Mesothelial cell of epicardium (in vitro differentiated cells): Measurements from ENCODE around the gene FRK. TPM values are rescaled to one million over a fixed set of nuclear protein-coding genes. Genes with fewer than 3 reads are reported as not detected.
"Not testable (repeated sequence)": the region's sequence is repeated elsewhere in the genome, so short reads cannot be mapped to it uniquely, and the experiment has no call there.

ENCODE experiments used
- DNase-seq, 2 experiments: peaks; one replicate each; pipeline ENCODE4 v3.0.0; 2021; ENCODE audit warnings: low spot score in 2 of 2; ENCODE audit not compliant: unreplicated experiment in 2 of 2
- H3K27ac Mint-ChIP-seq: 2 replicates; pipeline ENCODE4 v1.8.0; 2021; ENCODE audit warnings: mixed read lengths
- H3K27me3 Mint-ChIP-seq: 2 replicates; pipeline ENCODE4 v1.8.0; 2021; ENCODE audit warnings: low read depth, mixed read lengths
- H3K36me3 Mint-ChIP-seq: 2 replicates; pipeline ENCODE4 v1.8.0; 2021; ENCODE audit warnings: mixed read lengths
- H3K4me1 Mint-ChIP-seq: 2 replicates; pipeline ENCODE4 v1.8.0; 2021; ENCODE audit warnings: mixed read lengths
- H3K4me3 Mint-ChIP-seq: 2 replicates; pipeline ENCODE4 v1.8.0; 2021; ENCODE audit warnings: mild to moderate bottlenecking, moderate library complexity, mixed read lengths
- H3K9me3 Mint-ChIP-seq: 2 replicates; pipeline ENCODE4 v1.8.0; 2021; ENCODE audit warnings: mixed read lengths
- total RNA-seq: library from RNA; stranded (reverse); gene quantifications from 3 replicates; pipeline ENCODE4 v1.2.1, GENCODE V29; 2021
- TF ChIP-seq, protein P1 (sequence below): fragments of 200-600 bp; sonication (generic); IDR thresholded peaks from one replicate; pipeline ENCODE4 v1.5.0; 2021; ENCODE audit warnings: antibody characterized with exemption; ENCODE audit not compliant: unreplicated experiment

FRK gene
- total RNA-seq, 1 donor from 2014 or later = 5.1 TPM

DNA sequence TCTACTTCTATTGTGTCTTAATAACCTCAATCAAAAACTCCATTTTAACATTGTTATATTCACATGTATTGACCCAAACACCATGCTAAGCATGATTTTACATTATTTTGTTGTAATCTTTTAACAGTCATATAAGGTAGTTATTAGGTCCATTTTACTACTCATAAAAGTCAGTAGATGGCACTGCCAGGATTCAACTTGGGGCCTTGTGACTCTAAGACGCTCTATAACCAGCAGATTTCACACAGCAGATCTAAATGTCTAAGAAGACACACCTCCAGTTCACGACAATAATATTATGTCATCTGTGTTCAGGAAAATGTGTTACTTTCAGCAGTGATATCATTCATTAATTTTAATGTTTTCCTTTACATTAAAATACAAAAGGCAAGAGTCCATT lies 88.0 kb downstream of the FRK start:
- DNase-seq = no peak
- no peaks in the 10 kb centered on the region for H3K9me3 Mint-ChIP-seq
- no peaks in the 10 kb centered on the region for H3K36me3 Mint-ChIP-seq
- no peak overlapping the region for H3K4me3 Mint-ChIP-seq
- H3K27ac Mint-ChIP-seq = no peak overlapping the region
- no peaks in the 10 kb centered on the region for H3K27me3 Mint-ChIP-seq
- peaks cover 3% of the 10 kb centered on the region for H3K4me1 Mint-ChIP-seq
- TF ChIP-seq, protein P1, sequence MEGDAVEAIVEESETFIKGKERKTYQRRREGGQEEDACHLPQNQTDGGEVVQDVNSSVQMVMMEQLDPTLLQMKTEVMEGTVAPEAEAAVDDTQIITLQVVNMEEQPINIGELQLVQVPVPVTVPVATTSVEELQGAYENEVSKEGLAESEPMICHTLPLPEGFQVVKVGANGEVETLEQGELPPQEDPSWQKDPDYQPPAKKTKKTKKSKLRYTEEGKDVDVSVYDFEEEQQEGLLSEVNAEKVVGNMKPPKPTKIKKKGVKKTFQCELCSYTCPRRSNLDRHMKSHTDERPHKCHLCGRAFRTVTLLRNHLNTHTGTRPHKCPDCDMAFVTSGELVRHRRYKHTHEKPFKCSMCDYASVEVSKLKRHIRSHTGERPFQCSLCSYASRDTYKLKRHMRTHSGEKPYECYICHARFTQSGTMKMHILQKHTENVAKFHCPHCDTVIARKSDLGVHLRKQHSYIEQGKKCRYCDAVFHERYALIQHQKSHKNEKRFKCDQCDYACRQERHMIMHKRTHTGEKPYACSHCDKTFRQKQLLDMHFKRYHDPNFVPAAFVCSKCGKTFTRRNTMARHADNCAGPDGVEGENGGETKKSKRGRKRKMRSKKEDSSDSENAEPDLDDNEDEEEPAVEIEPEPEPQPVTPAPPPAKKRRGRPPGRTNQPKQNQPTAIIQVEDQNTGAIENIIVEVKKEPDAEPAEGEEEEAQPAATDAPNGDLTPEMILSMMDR = no peak

DNA sequence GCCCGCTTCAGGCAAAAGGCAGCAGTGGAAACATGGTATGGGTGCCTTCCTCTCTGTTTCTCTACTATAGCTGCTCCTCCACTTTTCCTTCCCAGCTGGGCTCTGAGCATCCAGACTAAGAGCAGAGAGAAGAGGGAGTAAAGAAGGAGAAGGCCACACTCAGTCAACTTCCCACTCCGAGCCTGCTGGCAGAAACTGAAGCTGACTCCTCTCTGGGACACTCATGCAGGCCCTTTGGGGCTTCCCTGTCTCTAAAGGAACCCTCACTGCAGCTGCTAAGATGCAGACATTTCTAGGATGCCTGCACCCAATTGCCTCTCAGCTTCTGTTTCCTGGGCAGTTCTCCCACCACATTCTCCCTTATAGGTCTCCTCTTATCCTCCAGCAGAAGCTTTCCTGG lies 88.9 kb downstream of the FRK start:
- DNase-seq = no peak
- Mint-ChIP-seq H3K4me3 (no peak overlapping the region), H3K27me3 (no peaks in the 10 kb centered on the region), H3K4me1 (peaks cover 3% of the 10 kb centered on the region), H3K9me3 (no peaks in the 10 kb centered on the region), H3K27ac (no peak overlapping the region), H3K36me3 (peaks cover 4% of the 10 kb centered on the region)
- TF ChIP-seq, protein P1 = no peak

DNA sequence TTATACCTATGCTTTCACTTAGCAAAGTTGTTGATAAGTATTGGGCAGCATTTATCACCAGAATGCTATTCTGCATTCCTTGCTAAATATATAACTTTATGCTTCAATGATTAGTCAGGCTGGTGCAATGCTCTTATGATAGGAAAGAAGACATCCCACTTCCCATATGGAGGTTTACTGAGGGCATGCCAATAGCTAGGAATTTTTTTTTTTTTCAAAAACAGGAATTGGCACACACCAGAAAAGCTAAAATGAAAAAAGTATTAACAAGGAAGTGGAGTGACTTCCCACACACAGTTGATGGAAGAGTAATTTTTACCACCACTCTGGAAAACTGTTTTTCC lies 90.8 kb downstream of the FRK start:
- no peak for DNase-seq
- Mint-ChIP-seq H3K4me3 (no peak overlapping the region), H3K4me1 (no peaks in the 10 kb centered on the region), H3K27ac (no peak overlapping the region), H3K9me3 (no peaks in the 10 kb centered on the region), H3K27me3 (no peaks in the 10 kb centered on the region), H3K36me3 (peaks cover 12% of the 10 kb centered on the region)
- TF ChIP-seq, protein P1 = no peak

DNA sequence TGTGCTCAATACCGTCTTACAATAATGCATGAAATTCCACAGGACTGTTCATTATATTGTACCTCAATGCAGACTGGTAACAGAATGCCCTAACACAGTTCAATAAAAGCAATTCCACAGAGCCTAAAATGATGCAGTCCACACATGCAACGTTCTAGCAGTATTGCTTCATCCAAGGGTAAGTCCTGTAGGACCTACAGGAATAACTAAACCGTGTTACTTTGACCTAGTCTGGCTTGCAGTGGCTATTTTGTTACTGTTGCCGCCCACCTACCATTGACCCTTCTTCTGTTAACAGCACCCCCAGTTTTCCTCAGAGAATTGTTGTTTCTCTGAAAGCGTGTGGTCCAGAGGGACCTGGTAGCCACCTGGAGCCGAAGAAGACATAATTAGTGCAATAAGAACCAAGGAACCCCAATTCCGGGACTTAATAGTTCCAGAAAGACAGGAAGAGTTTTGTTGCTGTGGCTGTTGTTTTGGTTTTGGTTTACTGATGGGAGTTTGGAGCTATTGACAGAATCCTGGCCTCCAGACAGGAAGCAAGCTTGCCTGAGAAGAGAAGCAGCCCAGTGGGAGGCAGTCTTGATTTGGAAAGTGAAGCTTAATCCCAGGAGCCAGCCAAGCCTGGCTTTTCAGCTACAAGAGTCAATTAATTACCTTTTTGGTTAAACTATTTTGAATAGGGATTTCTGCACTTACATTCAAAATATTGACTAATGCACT lies 91.3 kb downstream of the FRK start:
- H3K36me3 Mint-ChIP-seq = peaks cover 12% of the 10 kb centered on the region
- no peaks in the 10 kb centered on the region for H3K27me3 Mint-ChIP-seq
- no peak overlapping the region for H3K27ac Mint-ChIP-seq
- H3K4me3 Mint-ChIP-seq = no peak overlapping the region
- TF ChIP-seq, protein P1 = no peak
- H3K9me3 Mint-ChIP-seq = no peaks in the 10 kb centered on the region
- DNase-seq = no peak
- H3K4me1 Mint-ChIP-seq = no peaks in the 10 kb centered on the region

DNA sequence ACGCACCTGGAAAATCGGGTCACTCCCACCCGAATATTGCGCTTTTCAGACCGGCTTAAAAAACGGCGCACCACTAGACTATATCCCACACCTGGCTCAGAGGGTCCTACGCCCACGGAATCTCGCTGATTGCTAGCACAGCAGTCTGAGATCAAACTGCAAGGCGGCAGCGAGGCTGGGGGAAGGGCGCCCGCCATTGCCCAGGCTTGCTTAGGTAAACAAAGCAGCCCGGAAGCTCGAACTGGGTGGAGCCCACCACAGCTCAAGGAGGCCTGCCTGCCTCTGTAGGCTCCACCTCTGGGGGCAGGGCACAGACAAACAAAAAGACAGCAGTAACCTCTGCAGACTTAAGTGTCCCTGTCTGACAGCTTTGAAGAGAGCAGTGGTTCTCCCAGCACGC lies 100.4 kb downstream of the FRK start:
- DNase-seq, H3K4me3 Mint-ChIP-seq, H3K9me3 Mint-ChIP-seq, H3K27ac Mint-ChIP-seq, H3K36me3 Mint-ChIP-seq, H3K27me3 Mint-ChIP-seq, H3K4me1 Mint-ChIP-seq: not testable (repeated sequence)

DNA sequence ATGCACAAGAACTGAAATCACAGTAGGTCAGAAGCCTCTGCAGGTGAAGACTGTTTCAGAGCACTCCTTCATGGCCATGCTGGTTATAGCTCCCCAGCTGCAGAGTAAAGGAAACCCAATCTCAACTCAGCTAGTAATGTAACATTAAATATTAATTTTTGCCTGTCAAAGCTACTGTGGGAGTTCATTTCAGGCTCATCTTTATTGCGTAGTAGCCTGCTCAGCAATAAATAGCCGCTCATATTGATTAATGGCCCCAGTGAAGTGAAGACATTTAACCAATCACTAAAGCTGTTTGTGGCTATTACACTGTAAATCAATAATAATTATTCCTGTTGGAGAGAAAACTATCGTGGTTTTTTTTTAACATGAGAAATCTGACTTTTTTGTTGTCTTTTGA lies 101.7 kb downstream of the FRK start:
- DNase-seq = no peak
- Mint-ChIP-seq H3K27ac (no peak overlapping the region), H3K4me1 (peaks cover 2% of the 10 kb centered on the region), H3K27me3 (no peaks in the 10 kb centered on the region), H3K4me3 (no peak overlapping the region), H3K9me3 (no peaks in the 10 kb centered on the region), H3K36me3 (no peaks in the 10 kb centered on the region)
- TF ChIP-seq, protein P1 = no peak
